ENCODE measurements around the gene BLVRB. TPM values are rescaled to one million over a fixed set of nuclear protein-coding genes. Genes with fewer than 3 reads are reported as not detected.

Gene BLVRB
- polyA plus RNA-seq, 1 donor (not counting 4 experiments of a cell fraction or from before 2014, with no cell fraction given), result 52.5 TPM

DNA sequence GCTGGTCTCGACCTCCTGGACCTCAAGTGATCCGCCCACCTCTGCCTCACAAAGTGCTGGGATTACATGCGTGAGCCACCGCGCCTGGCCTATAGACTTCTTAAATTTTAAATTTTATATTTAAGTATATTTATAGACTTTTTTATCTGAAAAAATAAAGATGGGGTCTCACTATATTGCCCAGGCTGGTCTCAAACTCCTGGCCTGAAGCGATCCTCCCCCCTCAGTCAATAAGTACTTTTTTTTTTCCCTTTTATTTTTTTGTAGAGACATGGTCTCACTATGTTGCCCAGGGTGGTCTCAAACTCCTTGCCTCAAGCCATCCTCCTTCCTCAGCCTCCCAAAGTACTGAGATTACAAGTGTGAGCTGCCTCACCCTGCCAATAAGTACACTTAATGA lies 41.6 kb downstream of the BLVRB start:
- H3K4me2 ChIP-seq (ENCODE audit: control insufficient read depth, extremely low read depth, insufficient read depth, low read depth, low read length), result peak overlapping the region; percentile 95
- H3K9me1 ChIP-seq (ENCODE audit: control insufficient read depth, extremely low read depth, insufficient read depth, low read length), result no peaks in the 10 kb centered on the region
- no peak overlapping the region for H3K9ac ChIP-seq (ENCODE audit: control insufficient read depth, extremely low read depth, insufficient read depth, low read length)
- H3K27me3 ChIP-seq (ENCODE audit: control insufficient read depth, extremely low read depth, insufficient read depth, low read length), result no peaks in the 10 kb centered on the region
- H2AFZ ChIP-seq (ENCODE audit: control insufficient read depth, low read length), result no peak overlapping the region
- TF ChIP-seq, protein P1, sequence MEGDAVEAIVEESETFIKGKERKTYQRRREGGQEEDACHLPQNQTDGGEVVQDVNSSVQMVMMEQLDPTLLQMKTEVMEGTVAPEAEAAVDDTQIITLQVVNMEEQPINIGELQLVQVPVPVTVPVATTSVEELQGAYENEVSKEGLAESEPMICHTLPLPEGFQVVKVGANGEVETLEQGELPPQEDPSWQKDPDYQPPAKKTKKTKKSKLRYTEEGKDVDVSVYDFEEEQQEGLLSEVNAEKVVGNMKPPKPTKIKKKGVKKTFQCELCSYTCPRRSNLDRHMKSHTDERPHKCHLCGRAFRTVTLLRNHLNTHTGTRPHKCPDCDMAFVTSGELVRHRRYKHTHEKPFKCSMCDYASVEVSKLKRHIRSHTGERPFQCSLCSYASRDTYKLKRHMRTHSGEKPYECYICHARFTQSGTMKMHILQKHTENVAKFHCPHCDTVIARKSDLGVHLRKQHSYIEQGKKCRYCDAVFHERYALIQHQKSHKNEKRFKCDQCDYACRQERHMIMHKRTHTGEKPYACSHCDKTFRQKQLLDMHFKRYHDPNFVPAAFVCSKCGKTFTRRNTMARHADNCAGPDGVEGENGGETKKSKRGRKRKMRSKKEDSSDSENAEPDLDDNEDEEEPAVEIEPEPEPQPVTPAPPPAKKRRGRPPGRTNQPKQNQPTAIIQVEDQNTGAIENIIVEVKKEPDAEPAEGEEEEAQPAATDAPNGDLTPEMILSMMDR (optimal IDR thresholded peaks at IDR 0.05 in 1 of 3, IDR thresholded peaks at IDR 0.05 in 1 of 3, conservative IDR thresholded peaks at IDR 0.05 in 1 of 3; ENCODE audit: extremely low read depth in 1 of 3, insufficient read depth in 2 of 3, low read length in 3 of 3), result no peak
- no peak for TF ChIP-seq EZH2 (IDR thresholded peaks at IDR 0.05; ENCODE audit: low read length)
- DNase-seq (ENCODE audit: low read depth, low spot score) (no peak), FAIRE-seq (no peak)
- H3K79me2 ChIP-seq (ENCODE audit: control insufficient read depth, insufficient read depth, low read length), result peaks cover 28% of the 10 kb centered on the region
- no peaks in the 10 kb centered on the region for H4K20me1 ChIP-seq (ENCODE audit: control insufficient read depth, extremely low read depth, insufficient read depth, low read length)
- H3K4me3 ChIP-seq (ENCODE audit: control insufficient read depth in 2 of 3, extremely low read depth in 1 of 3, insufficient read depth in 2 of 3, low read depth in 1 of 3, low read length in 3 of 3), result peak overlapping the region in 1 of 3 experiments; percentile 22
- dilution Hi-C loops (cut with MboI; ENCODE audit: extremely low pct_ligation_motif_present, low sequenced_read_pairs), result no loop called here
- no peaks in the 10 kb centered on the region for H3K9me3 ChIP-seq (ENCODE audit: control insufficient read depth, low read depth, low read length)
- H3K27ac ChIP-seq (ENCODE audit: control insufficient read depth, insufficient read depth, low read length), result no peak overlapping the region
- peaks cover 7% of the 10 kb centered on the region for H3K4me1 ChIP-seq (ENCODE audit: control insufficient read depth, extremely low read depth, insufficient read depth, low read length)
- H3K36me3 ChIP-seq (ENCODE audit: control insufficient read depth in 2 of 2, extremely low read depth in 1 of 2, insufficient read depth in 2 of 2, low read length in 2 of 2), result peaks cover 0 to 6% of the 10 kb centered on the region in 2 experiments

DNA sequence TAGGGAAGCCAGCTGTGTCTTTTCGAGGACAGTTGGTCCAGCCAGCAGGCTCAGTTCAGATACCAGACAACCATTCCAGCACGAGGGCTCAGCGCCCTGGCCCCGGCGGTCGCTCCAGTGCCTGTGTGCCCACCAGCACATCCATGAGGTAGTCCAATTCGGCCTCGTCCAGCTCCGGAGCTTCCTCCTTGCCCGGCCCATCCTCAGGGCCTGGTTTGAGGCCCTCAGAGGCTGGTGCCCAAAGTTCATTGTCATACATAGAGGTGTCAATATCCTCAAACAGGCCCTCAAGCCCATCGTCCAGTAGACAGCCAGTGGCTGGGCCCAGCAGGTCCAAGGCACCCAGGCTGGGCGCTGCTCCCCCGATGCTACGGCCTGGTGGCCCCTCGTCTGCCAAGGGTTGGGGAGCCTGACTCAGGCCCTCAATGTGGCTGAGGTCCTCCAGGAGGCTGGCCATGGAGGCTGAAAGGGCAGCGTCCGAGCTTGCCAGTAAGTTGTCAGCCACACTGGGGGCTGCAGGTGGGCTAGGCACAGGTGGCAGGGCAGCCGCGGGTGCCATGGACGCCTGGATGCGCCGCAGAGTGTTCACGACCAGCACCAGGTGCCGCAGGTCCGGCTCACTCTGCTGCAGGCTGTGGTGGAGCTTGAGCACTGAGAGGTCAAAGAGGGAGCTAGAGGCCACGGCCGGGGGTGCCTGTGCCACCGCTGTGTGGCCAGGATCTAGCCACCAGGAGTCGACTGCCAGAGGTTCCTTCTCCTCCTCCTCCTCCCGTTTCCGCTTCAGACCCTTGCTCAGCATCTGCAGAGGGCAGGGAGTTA lies 42.6 kb downstream of the BLVRB start:
- Histone ChIP-seq H3K9ac (ENCODE audit: control insufficient read depth, extremely low read depth, insufficient read depth, low read length) (no peak overlapping the region), H3K27me3 (ENCODE audit: control insufficient read depth, extremely low read depth, insufficient read depth, low read length) (no peaks in the 10 kb centered on the region), H3K9me1 (ENCODE audit: control insufficient read depth, extremely low read depth, insufficient read depth, low read length) (no peaks in the 10 kb centered on the region), H3K36me3 (ENCODE audit: control insufficient read depth in 2 of 2, extremely low read depth in 1 of 2, insufficient read depth in 2 of 2, low read length in 2 of 2) (peaks cover 0 to 6% of the 10 kb centered on the region in 2 experiments), H3K4me1 (ENCODE audit: control insufficient read depth, extremely low read depth, insufficient read depth, low read length) (peaks cover 7% of the 10 kb centered on the region), H4K20me1 (ENCODE audit: control insufficient read depth, extremely low read depth, insufficient read depth, low read length) (no peaks in the 10 kb centered on the region), H3K27ac (ENCODE audit: control insufficient read depth, insufficient read depth, low read length) (no peak overlapping the region), H3K4me2 (ENCODE audit: control insufficient read depth, extremely low read depth, insufficient read depth, low read depth, low read length) (no peak overlapping the region), H3K4me3 (ENCODE audit: control insufficient read depth in 2 of 3, extremely low read depth in 1 of 3, insufficient read depth in 2 of 3, low read depth in 1 of 3, low read length in 3 of 3) (no peak overlapping the region), H2AFZ (ENCODE audit: control insufficient read depth, low read length) (no peak overlapping the region), H3K79me2 (ENCODE audit: control insufficient read depth, insufficient read depth, low read length) (peaks cover 28% of the 10 kb centered on the region), H3K9me3 (ENCODE audit: control insufficient read depth, low read depth, low read length) (no peaks in the 10 kb centered on the region)
- DNase-seq (ENCODE audit: low read depth, low spot score) (no peak), FAIRE-seq (no peak)
- TF ChIP-seq, protein P1 (optimal IDR thresholded peaks at IDR 0.05 in 1 of 3, IDR thresholded peaks at IDR 0.05 in 1 of 3, conservative IDR thresholded peaks at IDR 0.05 in 1 of 3; ENCODE audit: extremely low read depth in 1 of 3, insufficient read depth in 2 of 3, low read length in 3 of 3), result no peak
- TF ChIP-seq EZH2 (IDR thresholded peaks at IDR 0.05; ENCODE audit: low read length), result no peak
- dilution Hi-C loops (cut with MboI; ENCODE audit: extremely low pct_ligation_motif_present, low sequenced_read_pairs), result no loop called here
